T-helper 1 cell treated with Interleukin-12 subunit alpha and Interleukin-12 subunit beta and Interleukin-4 antibody, amounts not matched to agents 30 μg/mL and 1 μg/mL, for 36 hours (primary cell): Measurements from ENCODE around the gene MAP2K5.

ENCODE experiments used
- H3K27ac Mint-ChIP-seq: one replicate; pipeline ENCODE4 v1.8.0; 2021; ENCODE audit warnings: mild to moderate bottlenecking, mixed read lengths
- H3K27me3 Mint-ChIP-seq: one replicate; pipeline ENCODE4 v1.8.0; 2021; ENCODE audit warnings: low read depth, mixed read lengths
- H3K36me3 Mint-ChIP-seq: one replicate; pipeline ENCODE4 v1.8.0; 2021; ENCODE audit warnings: low read depth, mixed read lengths
- H3K4me1 Mint-ChIP-seq: one replicate; pipeline ENCODE4 v1.8.0; 2021; ENCODE audit warnings: low read depth, mixed read lengths
- H3K4me3 Mint-ChIP-seq: one replicate; pipeline ENCODE4 v1.8.0; 2021; ENCODE audit warnings: mild to moderate bottlenecking, moderate library complexity, mixed read lengths
- H3K9me3 Mint-ChIP-seq: one replicate; pipeline ENCODE4 v1.8.0; 2021; ENCODE audit warnings: mixed read lengths

The MAP2K5 gene

DNA sequence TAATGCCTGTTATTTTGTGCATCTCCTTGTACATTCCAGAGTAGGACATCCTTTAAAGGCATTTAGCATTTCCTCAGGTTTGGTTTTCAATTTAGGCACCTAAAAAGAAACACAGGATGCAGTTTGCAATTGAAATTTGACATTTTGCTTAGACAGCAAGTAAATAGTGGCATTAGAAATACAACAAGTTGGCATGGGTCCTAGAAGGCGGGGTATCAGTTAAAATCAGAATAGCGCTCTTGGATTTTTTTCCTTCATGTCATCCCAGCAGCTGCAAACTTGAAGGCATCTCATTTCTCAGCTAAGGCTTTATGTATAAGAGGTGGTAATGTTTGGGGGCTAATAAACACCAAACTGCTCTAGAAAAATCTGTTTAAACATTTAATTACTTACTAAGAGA, 235.3 kb downstream of the MAP2K5 start:
- no peaks in the 10 kb centered on the region for H3K36me3 Mint-ChIP-seq
- H3K9me3 Mint-ChIP-seq, result no peaks in the 10 kb centered on the region
- H3K4me3 Mint-ChIP-seq, result no peak overlapping the region
- H3K27me3 Mint-ChIP-seq, result no peaks in the 10 kb centered on the region
- H3K4me1 Mint-ChIP-seq, result no peaks in the 10 kb centered on the region
- no peak overlapping the region for H3K27ac Mint-ChIP-seq

DNA sequence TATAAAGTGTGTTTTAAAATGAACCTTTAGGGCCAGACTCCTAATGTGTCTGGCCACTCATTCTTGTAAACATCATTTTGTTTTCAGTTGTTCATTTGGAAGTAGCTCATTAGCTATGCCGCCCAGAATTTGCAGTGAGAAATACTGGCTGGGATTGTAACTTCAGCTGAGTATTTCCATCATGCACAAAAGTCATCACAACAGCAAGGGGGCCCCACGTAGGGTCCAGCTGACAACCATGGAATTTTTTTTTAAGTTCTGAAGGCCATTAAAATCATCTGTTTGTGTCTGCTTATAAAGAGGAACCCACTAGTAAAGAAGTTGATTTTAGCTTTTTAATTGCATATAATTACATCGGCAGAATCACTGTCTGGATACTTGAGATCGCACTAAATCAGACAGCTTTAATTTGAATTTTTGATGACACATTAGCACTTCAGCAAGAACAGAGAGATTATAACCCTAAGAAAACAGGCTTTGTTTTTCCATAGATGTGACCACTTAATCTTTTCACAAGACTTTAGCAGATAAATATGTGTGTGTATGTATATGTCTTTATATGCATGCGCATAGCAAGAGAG, 236.6 kb downstream of the MAP2K5 start:
- Mint-ChIP-seq H3K4me1 (peaks cover 9% of the 10 kb centered on the region), H3K27ac (no peak overlapping the region), H3K36me3 (peaks cover 4% of the 10 kb centered on the region), H3K4me3 (no peak overlapping the region), H3K27me3 (no peaks in the 10 kb centered on the region), H3K9me3 (no peaks in the 10 kb centered on the region)

DNA sequence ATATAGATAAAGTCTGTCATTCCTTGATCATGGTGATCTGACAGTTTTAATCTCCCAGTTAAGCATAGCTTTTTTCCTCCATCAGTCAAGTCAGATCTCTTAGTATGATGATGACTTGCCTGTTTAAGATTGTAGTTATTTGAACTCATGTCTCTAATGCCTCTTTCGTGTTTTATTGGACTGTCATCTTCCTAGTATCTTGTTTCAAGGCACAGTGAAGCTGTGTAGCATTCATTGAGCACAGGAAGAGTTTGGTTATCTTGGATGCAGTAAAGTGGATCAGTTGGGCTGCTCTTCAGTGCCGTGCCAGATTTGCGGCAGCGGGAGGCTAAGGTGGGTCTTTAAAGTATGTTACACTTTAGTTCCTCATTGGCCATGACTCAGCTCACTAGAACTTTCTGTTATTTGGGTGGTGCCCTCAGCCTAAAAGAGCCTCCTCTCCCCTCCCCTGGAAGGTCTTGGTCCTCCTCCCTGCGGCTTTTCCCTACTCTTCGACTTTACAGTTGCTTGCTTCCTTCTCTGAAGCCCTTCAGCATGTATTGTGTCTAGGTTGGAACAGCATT, 237.1 kb downstream of the MAP2K5 start:
- Mint-ChIP-seq H3K4me1 (peaks cover 15% of the 10 kb centered on the region), H3K27ac (no peak overlapping the region), H3K9me3 (no peaks in the 10 kb centered on the region), H3K27me3 (no peaks in the 10 kb centered on the region), H3K36me3 (peaks cover 4% of the 10 kb centered on the region), H3K4me3 (no peak overlapping the region)

DNA sequence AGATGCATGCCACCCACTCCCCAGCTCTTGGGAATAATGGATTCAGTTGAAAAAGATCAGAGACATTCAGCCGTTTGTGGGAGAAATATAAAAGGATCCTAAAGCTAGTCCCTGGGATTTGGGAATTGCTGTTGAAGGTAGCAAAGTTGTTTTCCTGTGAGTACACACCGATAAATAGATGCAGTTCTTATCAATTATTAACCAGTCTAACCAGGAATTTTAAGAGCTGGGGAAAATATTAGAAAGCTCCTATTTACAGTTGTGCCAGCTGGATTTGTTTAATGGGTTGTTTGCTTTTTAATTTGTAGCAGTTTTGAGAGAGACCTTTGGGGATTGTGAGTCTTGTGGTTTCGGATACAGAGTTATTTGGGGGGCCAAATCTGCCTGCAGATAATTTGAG, 238.6 kb downstream of the MAP2K5 start:
- Mint-ChIP-seq H3K36me3 (peaks cover 4% of the 10 kb centered on the region), H3K27ac (no peak overlapping the region), H3K27me3 (no peaks in the 10 kb centered on the region), H3K9me3 (no peaks in the 10 kb centered on the region), H3K4me1 (peaks cover 19% of the 10 kb centered on the region), H3K4me3 (no peak overlapping the region)

DNA sequence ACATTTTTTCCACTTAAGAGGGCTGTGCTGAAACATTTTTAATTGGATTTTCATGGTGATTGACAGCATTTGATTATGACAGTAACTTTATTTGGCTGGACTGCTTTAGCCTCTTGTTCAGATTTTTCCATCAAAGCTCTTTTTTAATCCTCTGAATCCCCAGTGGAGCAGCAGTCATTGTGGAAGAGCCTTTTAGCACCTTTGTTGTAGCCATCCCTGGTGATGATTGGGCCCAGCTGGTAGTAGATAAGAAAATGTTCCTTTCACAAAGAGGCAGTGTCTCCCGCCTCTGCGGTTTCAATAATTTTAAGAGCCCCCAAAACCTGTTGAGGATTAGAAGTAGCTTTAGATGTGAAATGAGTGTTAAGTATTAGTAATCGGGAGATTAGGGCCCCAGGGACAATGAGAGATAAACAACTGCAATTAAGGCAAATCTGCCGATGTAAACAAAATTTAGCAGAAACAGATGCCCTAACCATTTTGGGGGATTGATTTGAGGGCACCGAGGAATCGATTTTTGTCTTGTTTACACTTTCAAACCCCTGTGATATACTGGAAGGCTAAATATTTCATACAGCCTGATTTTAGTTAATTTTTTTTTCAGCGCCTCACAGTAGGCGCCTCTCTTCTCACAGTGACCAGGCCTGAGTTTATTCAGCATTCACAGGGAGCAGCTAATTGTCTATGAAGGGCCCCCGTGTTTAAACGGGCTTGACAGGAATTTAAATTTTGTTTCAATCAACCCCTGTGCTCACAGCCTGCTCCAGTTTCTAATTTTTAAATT, 239.6 kb downstream of the MAP2K5 start:
- Mint-ChIP-seq H3K27ac (no peak overlapping the region), H3K36me3 (peaks cover 4% of the 10 kb centered on the region), H3K4me1 (peaks cover 19% of the 10 kb centered on the region), H3K27me3 (no peaks in the 10 kb centered on the region), H3K4me3 (no peak overlapping the region), H3K9me3 (no peaks in the 10 kb centered on the region)

DNA sequence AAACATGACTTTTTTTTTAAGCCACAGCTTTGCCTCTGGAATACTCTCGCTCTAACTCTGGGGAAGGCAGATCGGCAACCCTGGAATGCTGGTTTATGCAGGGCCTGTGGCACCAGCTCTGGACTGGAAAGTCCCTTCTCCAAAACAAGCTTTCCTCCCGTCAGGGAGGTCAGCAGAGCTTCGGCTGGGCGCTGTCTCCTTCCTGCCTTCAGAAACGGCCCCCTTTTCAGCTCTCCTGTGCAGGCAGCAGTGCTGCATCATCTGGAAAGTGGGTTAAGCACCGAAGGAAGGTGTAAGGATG, 240.1 kb downstream of the MAP2K5 start:
- H3K27ac Mint-ChIP-seq, result no peak overlapping the region
- no peak overlapping the region for H3K4me3 Mint-ChIP-seq
- no peaks in the 10 kb centered on the region for H3K27me3 Mint-ChIP-seq
- peaks cover 19% of the 10 kb centered on the region for H3K4me1 Mint-ChIP-seq
- H3K9me3 Mint-ChIP-seq, result no peaks in the 10 kb centered on the region
- peaks cover 4% of the 10 kb centered on the region for H3K36me3 Mint-ChIP-seq

DNA sequence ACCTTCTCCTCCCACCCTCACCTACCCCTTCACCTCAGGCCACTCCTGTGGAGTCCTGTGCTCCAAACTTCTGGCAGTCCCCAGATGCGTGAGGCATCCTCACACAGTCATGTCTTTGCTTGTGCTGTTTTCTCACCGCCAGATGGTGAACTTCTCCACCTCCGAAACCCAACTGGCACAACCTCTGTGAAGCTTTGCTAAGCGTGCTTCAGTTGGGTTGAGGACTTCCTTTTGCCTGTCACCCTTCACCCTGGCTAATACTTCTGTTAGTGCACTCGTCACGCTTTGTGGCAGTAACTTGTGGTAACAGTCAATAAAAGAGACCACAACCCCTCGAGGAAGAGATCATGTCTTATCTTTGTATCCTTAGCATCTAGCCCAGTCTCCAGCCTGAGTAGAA, 240.8 kb downstream of the MAP2K5 start:
- Mint-ChIP-seq H3K4me1 (peaks cover 19% of the 10 kb centered on the region), H3K27me3 (no peaks in the 10 kb centered on the region), H3K36me3 (peaks cover 4% of the 10 kb centered on the region), H3K9me3 (no peaks in the 10 kb centered on the region), H3K27ac (peak overlapping the region; percentile 50), H3K4me3 (peak overlapping the region; percentile 38)

DNA sequence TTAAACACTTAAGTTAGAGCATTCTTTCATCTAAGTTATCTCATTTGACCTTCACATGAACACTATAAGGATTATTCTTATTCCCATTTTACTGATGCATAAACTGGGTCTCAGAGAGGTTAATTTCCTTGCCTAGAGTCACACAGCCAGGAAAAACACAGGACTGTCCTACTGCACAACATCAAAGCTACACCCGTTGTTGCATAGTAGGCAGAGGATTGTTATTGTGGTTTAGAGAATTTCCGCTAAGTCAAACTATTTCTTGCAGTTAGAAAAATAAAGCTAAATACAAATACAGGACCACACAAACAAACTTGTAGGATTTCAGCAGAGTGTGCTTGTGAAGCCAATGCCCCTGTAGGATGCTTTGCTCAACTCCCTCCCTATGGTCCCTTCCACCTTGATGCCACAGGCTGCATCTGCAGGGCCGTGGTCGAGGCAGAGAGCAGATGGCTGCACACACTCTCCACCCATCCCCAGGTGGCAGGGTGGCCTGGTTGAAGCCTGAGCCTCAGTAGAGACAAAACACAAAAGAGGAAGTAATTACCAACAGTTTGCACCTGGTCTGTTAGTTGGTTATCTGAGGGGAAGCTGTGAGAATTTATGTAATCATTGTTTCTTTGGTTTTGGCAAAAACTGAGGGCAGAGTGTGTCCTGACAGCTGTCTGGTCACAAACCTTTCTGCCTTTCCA, 241.7 kb downstream of the MAP2K5 start:
- Mint-ChIP-seq H3K4me3 (no peak overlapping the region), H3K36me3 (peaks cover 4% of the 10 kb centered on the region), H3K4me1 (peaks cover 19% of the 10 kb centered on the region), H3K27me3 (no peaks in the 10 kb centered on the region), H3K9me3 (no peaks in the 10 kb centered on the region), H3K27ac (peak overlapping the region; percentile 46)

DNA sequence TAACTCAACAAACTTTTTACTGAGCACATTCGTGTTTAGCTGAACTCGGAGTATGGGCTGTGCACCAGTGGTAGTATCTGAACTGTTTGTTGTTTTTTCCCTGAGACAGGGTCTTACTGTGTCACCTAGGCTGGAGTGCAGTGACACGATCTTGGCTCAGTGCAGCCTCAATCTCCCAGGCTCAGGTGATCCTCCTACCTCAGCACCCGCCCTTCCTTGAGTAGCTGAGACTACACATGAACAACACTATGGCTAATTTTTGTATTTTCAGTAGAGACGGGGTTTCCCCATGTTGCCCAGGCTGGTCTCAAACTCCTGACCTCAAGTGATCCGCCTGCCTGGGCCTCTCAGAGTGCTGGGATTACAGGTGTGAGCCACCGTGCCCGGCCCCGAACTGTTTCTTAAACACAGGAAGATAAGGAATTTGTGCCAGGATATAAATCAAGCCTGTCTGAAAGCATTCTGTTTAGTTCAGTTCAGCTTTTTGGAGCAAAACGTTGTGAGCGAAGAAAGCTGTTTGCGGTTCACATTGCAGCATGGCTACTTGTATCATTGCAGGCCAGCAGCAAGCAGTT, 242.4 kb downstream of the MAP2K5 start:
- Mint-ChIP-seq H3K9me3 (no peaks in the 10 kb centered on the region), H3K36me3 (peaks cover 5% of the 10 kb centered on the region), H3K4me3 (no peak overlapping the region), H3K4me1 (peaks cover 19% of the 10 kb centered on the region), H3K27ac (peak overlapping the region; percentile 35), H3K27me3 (no peaks in the 10 kb centered on the region)

DNA sequence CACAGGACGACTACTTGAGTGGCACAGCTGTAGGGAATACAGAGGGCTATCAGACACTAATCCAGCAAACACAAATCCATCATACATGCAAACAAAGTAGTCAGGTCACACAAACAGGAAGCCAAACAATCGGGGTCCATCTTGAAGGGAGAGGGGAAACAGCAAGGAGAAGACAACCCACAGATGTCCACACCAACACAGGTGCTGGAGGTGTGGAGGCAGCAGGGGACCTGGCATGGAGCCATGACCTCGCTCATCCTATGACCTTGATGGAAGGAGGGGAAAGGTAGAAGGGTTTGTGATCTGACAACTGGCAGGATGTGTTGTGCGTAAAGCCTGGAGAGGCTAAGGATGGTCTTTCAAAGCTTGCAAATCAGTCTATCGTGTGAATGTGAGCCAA, 242.9 kb downstream of the MAP2K5 start:
- H3K27me3 Mint-ChIP-seq, result no peaks in the 10 kb centered on the region
- no peak overlapping the region for H3K27ac Mint-ChIP-seq
- H3K4me1 Mint-ChIP-seq, result peaks cover 19% of the 10 kb centered on the region
- no peaks in the 10 kb centered on the region for H3K9me3 Mint-ChIP-seq
- H3K36me3 Mint-ChIP-seq, result peaks cover 5% of the 10 kb centered on the region
- H3K4me3 Mint-ChIP-seq, result no peak overlapping the region

DNA sequence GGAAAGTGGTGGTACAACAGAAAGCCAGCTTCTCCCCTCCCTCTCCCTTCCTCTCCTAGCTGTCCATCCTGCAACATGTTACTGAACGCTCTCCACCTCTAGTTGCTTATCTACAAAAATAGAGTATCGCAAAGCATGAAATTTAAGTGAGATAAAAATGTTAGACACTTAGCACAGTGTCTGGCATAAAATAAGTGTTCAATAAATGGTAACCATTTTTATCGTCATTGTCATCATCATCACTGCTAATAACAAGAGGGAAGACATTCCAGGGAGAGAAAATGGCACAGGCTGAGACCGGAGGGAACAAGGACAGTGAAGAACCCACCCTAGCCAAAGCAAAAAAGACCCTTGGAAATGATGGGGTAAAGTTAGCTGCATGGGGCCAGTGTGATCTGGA, 244.1 kb downstream of the MAP2K5 start:
- Mint-ChIP-seq H3K27me3 (no peaks in the 10 kb centered on the region), H3K9me3 (no peaks in the 10 kb centered on the region), H3K27ac (no peak overlapping the region)

DNA sequence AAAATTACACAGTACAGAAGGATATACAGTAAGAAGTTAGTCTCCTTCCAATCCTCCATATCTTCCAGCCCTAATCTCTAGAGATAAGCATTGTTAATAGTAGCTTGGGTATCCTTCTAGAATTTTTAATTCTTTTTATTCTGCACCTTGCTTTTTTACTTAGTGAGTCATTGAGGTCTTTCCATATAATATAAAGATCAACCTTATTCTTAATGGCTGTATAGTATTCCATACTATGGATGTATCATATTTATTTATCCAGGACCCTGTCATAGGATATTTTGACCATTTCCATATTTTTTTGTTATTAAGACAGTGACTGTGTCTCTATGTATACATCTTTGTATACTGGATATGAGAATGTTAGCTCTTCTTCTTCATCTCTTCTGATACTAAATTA, 246.5 kb downstream of the MAP2K5 start:
- H3K36me3 Mint-ChIP-seq, result peaks cover 2% of the 10 kb centered on the region

More for the DNA sequence above, 244.1 kb downstream of the MAP2K5 start:
- Mint-ChIP-seq H3K4me3 (no peak overlapping the region), H3K36me3 (peaks cover 5% of the 10 kb centered on the region), H3K4me1 (peaks cover 19% of the 10 kb centered on the region)

DNA sequence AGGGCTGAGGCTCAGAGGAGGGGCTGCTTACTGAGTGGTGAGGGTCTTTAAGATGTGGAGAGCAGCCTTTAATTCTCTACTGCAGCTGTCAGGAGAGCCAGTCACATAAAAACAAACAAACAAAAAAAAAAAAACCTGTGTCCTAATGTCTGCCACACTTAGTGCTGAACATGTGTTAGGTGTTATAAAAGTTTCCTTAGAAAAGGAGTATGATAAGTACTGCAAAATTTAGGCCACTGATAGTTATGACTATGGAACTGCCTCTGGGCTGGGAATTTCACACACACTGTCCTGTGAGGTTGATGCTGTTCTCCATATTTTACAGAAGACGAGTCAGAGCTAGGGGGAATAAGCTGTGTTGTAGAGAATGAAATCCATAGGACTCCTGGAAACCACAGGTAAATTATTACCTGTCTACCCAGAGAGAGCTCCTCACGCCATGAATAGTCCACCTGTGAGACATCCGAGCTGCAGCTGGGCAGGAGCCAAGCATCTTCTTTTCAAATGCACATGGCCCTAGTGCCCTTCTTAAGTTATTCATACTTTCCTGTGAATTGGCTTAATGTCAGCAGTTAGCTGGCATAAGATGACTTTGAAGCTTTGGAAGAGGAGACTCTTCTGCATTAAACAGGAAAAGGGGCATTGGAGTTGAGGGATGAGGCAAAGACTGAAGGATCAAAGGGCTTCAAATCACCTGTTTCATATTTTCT, 248.3 kb downstream of the MAP2K5 start:
- H3K27me3 Mint-ChIP-seq, result no peaks in the 10 kb centered on the region
- H3K4me3 Mint-ChIP-seq, result no peak overlapping the region
- no peaks in the 10 kb centered on the region for H3K4me1 Mint-ChIP-seq
- H3K9me3 Mint-ChIP-seq, result peaks cover 14% of the 10 kb centered on the region
- peaks cover 7% of the 10 kb centered on the region for H3K36me3 Mint-ChIP-seq
- H3K27ac Mint-ChIP-seq, result no peak overlapping the region

More for the DNA sequence above, 246.5 kb downstream of the MAP2K5 start:
- no peak overlapping the region for H3K4me3 Mint-ChIP-seq
- no peaks in the 10 kb centered on the region for H3K27me3 Mint-ChIP-seq
- H3K4me1 Mint-ChIP-seq, result peaks cover 11% of the 10 kb centered on the region
- H3K27ac Mint-ChIP-seq, result no peak overlapping the region
- H3K9me3 Mint-ChIP-seq, result no peaks in the 10 kb centered on the region

DNA sequence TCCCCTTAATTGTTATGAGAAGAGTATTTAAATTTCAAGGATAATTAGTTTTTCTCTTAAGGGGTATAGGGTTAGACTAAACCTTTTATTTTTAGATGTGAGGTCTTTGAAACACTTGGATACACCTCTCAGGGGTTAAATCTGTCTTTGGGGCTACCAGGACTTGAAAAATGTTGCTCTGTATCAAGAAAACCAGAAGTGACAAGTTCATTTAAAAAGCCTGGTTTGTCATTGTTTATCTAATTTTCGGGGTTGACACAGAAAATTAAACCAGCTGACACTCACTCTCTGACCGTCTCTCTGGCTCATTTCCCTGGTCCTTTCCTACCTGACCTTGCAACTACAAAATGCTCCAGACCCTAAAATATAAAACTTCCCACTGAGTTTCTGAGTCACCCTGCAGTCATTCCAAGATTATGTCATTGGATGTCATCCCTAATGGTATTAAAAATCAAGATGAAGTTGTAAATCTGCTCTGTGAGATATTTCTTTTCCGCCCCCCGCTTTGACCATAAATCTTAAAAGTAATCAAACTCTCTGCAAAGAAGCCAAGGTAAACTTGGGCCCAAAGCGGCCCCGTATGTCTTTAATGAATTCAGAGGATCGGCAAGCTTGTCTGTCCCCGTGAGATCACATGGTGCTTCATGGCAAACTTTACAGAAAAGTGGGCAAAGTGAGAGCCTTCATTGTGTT, 249.9 kb downstream of the MAP2K5 start:
- H3K4me1 Mint-ChIP-seq, result no peaks in the 10 kb centered on the region
- H3K9me3 Mint-ChIP-seq, result peaks cover 19% of the 10 kb centered on the region
- no peak overlapping the region for H3K27ac Mint-ChIP-seq
- H3K4me3 Mint-ChIP-seq, result no peak overlapping the region
- H3K36me3 Mint-ChIP-seq, result peaks cover 10% of the 10 kb centered on the region
- no peaks in the 10 kb centered on the region for H3K27me3 Mint-ChIP-seq
